Hematopoietic multipotent progenitor cell treated with erythropoietin and hydrocortisone succinate and interleukin-3 and kit ligand, for 4 days (in vitro differentiated cells): ENCODE measurements around the gene TMTC1.
A peak's percentile ranks its signal among the peaks of the same experiment; 100 is the strongest.

Experiments used
- DNase-seq: peaks from one replicate; pipeline ENCODE4 v3.0.0-alpha.2; 2015

Gene TMTC1

DNA sequence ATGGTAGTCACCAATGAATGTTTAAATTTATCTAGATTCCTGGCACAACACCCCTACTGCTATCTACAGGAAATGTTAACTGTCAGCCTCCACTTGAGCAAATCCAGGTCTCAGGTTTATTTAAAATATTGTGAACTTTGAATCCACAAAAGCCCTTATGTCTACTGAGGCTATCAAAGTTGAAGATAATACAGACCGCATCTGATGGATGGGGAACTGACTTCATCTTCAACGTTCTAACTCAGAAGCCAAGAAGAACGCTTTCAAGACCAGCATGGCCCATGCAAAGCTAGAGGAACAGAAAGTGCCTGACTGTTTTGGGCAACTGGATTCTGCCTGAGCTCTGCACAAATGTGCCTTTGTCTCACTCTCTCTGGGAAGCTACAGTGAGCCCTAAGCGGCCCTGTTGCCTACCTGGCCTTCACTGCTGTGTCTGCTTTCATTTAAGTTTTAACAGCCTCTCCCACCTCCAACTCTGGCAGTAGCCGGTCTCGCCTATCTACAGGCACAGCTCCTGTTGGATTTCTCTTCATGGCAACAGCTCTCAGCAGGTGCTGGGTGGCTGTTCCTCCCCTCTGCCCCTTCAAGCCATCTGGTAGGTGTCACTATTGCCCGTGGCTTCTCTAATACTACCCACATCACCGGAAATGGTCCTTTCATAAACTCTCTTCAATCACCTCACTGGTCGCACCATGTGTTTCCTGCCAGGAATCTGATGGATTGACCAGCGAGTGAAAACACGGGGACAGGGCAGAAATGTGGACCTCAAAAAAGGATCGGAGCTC is 174.1 kb downstream of the TMTC1 start:
- no peak for DNase-seq

DNA sequence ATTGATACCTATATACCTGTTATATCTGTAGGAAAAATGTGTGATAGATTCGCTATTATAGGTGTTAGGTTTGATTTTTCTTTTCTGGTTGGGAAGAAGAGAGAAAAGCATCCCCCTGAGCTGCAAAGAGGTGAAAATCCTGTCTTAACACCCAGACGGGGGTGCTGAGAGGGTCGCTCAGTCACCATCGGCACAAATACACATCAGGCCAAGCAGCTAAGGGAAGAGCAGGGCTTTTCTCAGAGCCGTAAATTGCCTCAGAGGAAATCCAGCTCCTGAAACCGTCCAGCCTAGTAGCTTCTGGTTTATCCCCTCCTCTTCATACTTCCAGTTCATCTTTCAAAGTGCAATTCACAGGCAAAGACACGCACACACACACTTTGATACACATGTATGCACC is 175.2 kb downstream of the TMTC1 start:
- DNase-seq: no peak

DNA sequence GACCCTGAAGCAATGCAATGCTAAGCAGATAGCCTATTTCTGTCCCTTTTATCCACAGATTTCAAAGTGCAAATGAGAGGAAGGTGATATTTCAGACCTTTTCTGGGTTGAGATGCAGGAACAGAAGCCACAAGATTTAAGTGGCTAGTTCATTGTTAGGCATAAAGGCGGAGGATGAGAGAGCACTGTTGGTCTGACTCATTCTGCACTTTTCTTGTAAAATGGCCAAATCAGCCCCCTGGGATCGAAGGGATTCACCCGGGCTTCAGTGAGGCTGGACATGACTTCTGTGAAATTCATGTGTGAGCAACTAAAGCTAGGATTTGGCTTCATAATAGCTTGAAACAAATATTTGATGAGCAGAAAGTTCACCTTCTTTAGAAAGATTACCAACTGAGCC is 184.4 kb downstream of the TMTC1 start:
- no peak for DNase-seq

DNA sequence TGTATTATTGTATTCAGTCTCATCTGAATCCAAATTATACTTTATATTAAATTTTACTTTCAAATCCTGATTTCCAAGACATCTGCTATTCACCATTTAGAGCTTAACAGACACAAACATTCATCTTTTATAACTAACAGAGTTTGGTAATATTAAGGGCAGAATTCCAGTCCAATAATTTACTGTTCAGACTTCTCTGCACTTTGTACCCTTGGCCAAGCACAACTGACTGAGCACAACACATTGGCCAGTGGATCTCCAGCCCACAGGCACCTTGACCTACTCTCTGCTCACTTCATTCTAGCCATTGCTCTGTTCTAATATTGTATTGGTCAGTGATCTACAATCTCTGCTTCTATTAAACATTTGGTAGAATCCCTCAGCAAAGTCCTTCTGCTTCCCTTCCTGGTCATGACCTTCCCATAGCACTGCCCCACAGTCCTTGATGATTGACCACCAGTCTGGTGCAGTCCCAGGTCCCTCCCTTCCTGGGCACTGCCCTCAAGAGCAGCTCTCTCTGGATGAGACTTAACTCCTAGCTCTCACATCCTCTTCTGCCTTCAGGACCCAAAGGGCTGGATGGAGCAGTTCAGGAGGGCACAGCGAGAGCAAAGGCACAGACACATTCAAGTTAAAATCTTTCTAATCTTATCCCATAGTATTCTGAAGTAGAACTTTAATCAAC is 188.5 kb downstream of the TMTC1 start:
- no peak for DNase-seq

DNA sequence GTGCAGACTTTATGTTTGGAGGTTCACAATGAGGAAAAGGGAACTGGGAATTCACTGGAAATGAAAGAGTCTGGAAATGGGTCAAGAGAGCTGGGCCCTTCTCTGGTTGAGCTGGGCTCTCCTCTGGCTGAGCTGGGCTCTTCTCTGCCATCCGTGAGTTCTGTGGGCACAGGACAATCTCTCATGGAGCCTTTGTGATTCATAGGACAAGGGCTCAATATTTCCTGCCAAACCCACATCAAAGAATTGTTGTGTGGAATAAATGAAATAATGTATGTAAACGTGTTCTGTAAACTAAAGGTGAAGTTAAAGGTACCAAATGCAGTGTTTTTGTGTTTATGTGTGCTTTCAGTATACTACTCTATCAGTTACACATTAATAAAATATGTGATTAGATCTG is 190.7 kb downstream of the TMTC1 start:
- no peak for DNase-seq

DNA sequence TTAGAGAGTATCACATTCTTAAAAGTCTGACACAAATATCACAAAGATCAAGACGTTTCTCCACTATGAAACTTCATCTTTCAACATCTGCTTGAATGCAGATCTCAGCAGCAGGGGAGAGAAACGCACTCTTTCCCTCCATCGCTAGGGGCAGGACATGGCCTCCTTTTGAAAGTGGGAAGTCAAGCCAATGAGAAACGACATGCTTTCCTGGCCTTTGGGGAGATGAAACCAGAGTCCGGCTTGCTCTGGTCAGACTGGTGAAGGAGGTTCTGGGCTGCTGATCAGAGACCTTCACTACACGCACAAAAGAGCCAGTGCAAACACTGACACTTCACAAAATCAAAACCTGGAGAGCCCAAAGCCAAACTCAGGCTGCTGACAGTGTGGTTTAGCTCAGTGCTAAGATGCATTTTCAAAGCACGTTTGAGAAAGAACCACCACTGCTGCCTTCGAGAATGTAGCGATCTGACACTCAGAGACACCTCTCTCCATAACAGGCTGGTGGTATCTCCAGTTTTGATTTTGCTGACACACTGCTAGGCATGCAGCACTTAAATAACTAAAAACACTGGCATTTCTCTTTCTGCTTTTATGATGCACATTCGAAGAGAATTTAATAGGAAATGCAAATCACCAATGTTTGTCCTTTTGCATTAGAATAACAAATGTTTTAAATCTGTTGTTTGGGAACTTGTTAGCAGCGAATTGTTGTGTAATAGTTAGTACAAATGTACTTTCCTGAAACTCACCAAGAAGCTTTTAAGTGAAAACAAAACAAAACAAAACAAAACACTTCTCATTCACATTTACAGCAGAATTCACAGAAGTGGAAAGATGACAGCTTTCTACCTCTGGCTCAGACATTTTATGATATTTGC is 192.4 kb downstream of the TMTC1 start:
- DNase-seq: peak; percentile 13

DNA sequence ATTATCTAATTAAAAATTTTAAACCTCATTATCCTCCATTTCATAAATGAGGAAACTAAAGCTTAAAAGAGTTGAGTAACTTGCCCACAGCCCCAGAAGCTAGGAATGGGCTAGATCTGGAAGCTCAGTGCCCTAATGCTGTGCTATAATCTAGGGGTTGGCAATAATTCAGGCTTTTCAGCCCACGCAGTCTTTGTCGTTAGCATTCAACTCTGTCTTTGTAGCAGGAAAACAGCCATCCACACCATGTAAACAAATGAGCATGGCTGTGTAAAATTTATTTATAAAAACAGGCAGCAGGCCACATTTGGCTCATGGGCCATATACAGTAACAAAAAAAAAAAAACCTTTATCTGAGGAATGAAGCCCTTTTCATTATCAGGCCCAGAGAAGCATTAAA is 193.9 kb downstream of the TMTC1 start:
- DNase-seq: no peak

DNA sequence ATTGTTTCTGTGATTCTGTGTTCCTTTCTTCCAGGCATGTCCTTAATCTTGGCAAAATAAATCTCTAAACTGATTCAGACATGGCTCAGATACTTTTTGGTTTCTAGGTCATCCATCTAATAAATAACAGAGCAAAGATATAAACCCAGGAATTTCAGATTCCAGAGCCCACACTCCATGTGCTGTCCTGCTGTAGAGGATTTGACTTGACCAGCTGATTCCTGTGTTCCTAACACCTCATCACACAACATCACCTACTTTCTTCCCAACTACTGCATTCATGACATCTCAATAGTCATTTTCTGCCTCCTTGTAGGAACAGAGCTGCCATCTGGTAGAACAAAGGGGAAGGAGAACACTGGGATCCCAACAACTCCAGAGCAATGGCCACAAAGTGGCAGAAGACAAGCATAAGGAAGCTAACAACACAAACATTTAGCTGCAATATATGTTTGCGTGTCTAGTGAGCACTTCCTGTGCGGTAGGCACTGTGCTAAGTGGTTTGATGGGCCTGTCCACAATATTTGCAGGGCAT is 194.4 kb downstream of the TMTC1 start:
- DNase-seq: no peak

DNA sequence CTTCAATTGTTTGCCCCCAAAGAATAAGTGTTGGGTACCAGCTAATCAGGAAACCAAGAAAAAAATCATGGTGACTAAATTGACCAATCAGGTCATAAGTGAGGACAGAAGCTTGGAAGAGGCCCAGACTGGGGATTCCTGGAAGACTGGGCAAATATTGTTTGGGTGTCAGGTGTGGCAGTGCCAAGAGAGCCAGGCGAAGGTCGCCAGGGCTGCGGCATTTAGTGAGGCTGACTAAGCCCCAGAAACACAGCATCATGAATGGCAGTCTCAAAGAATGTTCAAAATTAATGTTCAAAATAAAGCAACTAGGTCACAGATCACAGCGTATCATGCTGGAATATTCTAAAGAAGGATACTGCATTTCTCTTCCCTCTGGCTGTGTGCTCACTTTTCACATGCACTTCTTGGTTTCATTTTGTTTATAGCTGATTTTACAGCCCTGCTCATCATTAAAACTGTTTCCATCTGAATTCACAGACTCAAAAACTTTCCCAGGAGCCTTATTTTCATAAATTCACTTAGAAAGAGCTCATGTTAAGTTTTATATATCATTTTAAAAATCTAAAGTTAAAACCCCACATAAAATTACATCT is 201.0 kb downstream of the TMTC1 start:
- no peak for DNase-seq

DNA sequence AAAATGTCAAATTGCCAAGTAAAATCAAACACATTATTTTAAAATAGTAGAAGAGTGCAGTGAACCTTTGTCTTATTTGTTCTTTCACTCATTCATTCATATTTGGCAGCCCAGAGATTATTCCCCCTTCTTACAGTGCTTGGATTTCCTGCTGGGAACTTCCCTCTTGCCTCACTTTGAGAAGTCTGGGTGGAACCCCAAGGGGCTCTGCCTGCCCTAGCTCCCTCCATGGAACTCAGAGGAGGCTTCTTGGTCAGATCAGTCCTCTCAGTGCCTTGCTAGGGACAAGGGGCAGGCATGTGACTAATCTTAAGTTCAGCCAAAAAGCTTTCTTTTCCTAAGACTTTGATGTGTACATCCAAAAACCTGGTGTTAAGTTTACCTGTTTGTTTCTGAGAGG is 201.6 kb downstream of the TMTC1 start:
- no peak for DNase-seq

DNA sequence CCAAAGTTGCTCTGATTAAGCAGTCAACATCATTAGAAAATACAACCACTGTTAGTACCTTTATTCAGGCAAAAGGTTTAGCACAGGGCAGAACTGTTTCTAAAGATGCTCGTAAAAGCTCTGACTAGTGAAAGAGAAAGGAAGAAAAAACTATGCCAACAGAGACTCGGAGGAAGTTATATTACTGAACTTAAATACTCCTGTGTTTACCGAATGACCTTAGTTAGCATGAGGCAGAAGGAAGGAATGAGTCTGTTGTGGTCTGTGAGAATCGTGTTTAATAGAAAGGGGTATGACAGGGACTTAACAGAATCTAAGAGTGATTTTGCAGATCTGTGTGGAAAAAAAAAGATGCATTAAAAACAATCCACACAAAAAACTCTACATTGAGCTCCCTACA is 202.1 kb downstream of the TMTC1 start:
- no peak for DNase-seq

DNA sequence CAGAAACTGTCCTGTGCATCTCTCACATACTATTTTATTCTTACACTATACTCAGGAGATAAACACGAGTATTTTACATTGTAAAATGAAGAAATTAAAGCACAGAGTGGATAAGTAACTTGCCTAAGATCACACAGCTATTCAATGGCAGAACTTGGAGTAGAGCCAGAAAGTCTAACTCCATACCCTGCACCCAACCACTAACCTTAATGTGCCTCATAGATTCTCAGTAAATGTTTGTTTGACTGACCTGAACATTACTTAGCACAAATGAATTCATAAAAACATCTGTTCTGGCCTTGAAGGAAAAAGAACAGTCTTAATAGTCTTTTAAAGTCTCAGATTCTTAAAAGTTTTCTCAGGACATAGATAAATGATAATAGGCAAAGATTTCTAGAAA is 202.8 kb downstream of the TMTC1 start:
- no peak for DNase-seq

DNA sequence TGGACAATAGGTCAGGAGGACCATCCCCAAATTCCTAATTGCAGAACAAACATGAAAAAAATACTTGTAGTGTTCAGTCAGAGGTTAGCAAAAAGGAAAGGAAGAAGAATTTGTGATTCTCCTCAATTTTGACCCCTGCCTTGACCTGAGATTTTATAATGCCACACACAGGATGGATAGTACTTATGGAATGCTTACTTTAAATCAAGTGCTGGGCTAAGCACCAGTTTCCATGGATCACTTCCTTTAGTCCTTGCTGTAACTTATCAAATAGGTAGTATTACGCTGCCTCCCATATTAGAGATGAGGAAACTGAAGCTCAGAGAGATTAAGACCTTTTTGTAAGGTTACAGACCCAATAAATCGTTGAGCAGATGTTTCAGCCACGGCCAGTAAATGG is 205.0 kb downstream of the TMTC1 start:
- DNase-seq: no peak

DNA sequence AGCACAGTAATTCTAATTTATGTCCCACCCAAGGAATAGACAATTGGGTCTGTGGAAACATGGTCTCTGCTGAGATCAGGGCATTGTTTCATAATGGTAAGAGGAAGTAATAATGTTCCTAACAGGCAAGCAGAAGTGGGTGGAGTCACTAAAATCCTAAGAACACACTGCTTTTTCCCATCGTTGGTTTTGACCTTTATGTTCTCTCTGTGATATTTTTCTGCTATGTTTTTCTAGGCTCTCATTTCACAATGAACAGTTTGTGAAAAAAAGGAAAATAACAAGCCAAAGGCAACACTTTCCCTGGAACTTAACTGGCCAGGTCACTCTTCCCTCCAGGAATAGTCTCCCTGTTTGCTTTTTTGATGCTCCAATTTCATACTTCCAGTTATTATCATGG is 205.7 kb downstream of the TMTC1 start:
- no peak for DNase-seq

DNA sequence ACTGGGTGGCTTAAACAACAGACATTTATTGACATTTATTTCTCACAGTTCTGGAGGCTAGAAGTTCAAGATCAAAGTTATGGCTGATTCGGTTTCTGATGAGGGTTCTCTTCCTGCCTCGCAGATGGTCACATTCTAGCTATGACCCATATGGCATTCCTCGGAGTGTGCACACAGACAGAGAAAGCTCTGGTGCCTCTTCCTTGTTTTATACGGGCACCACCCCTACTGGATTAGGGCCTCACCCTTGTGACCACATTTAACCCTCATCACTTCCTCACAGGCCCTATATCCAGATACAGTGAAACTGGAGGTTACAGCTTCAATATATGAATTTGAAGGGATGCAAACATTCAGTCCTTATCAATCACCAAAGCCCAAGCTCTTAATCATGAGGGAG is 209.2 kb downstream of the TMTC1 start:
- no peak for DNase-seq

DNA sequence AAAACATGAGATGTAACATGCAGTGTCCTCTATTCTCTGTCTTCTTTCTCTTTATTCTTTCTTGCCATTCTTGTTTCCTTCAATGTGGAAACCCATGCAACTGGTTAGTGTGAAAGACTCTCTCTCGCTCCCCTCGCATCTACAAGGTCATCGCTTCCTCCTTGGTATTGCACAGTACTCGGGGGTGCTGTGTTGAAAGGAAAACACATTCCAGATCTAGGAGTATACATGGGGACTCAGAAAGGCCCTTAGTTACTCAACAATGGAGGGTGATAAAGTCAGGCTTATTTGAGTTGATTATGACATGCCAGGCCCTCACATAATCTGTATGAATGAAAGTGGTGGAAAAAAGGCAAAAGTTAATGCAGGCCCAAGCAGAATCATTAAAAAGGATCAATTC is 210.8 kb downstream of the TMTC1 start:
- DNase-seq: no peak

DNA sequence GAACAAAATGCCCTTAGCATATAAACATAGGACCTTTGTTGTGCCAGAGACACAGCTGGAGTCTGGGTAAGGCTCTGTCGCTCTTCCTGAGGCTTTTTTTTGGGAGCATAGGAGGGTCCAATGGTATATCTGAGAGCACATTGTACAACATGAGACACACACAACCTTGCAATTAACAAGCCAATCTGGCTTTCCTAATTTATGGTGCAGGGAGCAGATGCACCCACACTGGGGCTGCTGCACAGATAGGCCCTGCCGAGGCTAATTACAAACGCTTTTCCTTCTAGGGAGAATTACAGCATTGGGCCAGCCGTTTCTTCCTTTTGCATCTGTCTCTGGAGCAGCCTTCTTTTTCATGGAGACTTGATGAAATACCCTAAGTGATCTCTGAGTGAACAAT is 211.3 kb downstream of the TMTC1 start:
- no peak for DNase-seq

DNA sequence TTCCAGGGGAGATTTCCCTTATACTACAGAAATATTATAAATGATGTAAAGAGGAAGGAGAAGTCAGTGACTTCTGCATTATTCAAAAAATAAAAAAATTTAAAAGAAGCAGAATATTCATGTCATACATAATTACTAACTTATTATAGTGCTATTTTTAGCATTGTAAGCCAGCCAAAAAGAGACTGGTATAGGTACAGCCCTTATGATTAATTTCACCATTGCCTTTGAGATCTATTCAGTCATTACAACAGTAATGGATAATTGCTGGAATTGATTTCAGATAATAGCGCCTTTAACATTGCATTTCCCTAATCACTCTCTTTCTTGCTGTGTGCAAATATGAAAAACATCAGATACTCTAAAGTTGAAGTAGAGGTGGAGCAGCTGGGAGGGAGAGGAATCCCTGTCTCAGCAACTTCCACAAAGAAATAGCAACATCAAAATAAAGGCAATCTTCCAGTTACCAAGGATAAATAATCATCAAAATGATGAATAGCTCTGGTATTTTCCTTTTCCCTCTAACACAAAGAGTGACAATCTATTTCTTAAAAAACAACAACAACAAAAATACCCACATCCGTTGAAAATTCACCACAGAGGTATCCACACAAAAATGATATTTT is 214.5 kb downstream of the TMTC1 start:
- no peak for DNase-seq

DNA sequence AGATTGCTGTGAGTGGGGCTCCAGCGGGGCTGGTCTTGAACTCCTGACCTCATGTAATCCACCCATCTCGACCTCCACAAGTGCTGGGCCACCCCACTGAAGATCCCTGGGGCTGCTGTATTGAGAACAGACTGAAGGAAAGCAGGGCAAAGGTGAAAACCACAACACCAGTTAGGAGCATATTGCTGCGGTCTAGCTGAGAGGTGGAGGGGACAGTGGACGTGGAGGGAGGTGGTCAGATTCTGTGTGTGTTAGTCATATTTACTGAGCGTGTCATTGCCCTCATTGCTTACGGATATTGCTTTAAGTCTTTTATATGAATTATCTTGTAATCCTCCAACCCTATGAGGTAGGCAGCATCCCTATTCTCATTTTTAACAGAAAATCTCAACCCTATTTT is 217.3 kb downstream of the TMTC1 start:
- no peak for DNase-seq

DNA sequence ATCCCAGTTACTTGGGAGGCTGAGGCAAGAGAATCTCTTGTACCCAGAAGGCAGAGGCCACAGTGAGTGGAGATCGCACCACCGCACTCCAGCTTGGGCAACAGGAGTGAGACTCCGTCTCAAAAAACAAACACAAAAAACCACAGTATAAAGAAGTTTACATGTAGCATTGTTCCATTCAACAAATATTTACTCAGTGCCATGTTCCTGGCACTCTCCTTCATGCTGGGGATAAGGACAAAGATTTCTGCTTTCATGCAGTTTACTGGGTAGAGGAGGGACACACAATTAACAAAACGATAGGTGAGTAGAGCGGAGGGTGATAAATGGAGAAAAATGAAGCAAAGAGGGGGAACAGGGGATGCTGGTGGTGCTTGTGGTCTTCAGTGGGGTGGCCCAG is 218.0 kb downstream of the TMTC1 start:
- DNase-seq: no peak

DNA sequence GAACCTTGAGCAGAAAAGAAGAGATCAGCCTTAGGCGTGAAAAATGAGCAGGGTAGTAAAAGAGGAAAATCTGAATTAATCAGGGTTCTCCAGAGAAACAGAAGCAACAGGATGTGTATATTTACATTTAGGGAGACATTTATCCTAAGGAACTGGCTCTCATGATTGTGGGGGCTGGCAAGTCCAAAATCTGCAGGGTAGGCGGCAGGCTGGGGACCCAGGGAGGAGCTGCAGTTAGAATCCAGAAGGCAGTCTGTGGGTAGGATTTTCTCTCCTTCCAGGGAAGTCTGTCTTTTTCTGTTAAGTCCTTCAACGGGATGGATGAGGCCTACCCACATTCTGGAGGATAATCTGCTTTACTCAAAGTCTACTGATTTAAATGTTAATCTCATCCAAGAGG is 218.8 kb downstream of the TMTC1 start:
- no peak for DNase-seq

DNA sequence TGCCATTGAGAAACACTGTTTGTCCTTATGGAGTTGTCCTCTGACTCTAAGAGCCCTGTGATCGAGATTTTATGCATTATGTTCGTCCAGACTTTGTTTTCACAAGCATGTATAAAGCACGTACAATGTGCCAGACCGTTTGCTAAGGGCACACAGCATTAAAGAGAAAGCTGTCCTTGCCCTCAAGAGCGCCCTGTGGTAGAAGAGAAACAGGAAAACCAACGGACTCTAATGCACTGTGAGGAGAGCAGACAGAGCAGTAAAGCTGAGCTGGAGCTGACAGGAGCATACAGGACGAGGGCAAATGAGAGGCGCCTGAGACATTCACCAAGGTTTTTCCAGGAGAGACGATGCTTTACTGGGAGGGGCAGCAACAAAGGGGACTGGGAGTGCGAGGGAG is 220.1 kb downstream of the TMTC1 start:
- DNase-seq: no peak

DNA sequence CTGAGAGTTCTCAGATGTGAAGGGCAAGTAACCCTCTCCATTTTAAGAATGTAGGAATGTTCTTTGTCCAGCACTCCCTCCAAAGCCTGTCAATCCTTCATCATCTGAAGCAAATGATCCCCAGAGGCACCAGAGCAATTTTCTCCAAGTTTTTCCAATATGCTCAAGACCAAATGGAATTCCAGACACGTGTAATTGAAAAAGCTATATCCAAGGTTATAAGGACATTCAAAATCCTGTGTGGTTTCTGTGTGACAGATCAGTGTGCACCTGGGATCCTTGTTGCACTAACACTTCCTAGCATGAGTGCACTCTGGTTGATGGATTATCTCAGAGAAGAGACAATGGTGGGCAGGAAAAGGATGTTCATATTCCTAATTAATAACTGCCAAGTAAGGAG is 220.7 kb downstream of the TMTC1 start:
- no peak for DNase-seq
